Heart left ventricle (tissue), 16 donors: Measurements from ENCODE around the gene UNKL. TPM values are rescaled to one million over a fixed set of nuclear protein-coding genes. Genes with fewer than 3 reads are reported as not detected.

ENCODE experiments used
- ATAC-seq, 4 donors: fragments of 200-7000 bp; cut with Tn5 transposase; one replicate each; pipeline ENCODE4 v1.9.1; 2020 to 2022; ENCODE audit warnings: moderate library complexity in 4 of 4, mild to moderate bottlenecking in 3 of 4, moderate number of reproducible peaks in 1 of 4
- DNase-seq, 5 donors: peaks; one replicate each; pipeline ENCODE4 v3.0.0-alpha.2; 2020
- H3K27ac ChIP-seq, 12 donors: fragments of 200-600 bp; sonication (generic) in 4 of 12; one replicate each; pipeline versions ENCODE4 v1.5.0 to v1.8.0; 2016 to 2022; ENCODE audit warnings: mild to moderate bottlenecking in 2 of 12
- H3K27me3 ChIP-seq, 9 donors: fragments of 200-600 bp; sonication (generic) in 2 of 9; one replicate each; pipeline versions ENCODE4 v1.5.1 to v1.8.0; 2016 to 2022; ENCODE audit warnings: mild to moderate bottlenecking in 3 of 9
- H3K36me3 ChIP-seq, 9 donors: fragments of 200-600 bp; sonication (generic) in 2 of 9; one replicate each; pipeline versions ENCODE4 v1.5.0 to v1.8.0; 2018 to 2022; ENCODE audit warnings: mild to moderate bottlenecking in 2 of 9
- H3K4me1 ChIP-seq, 12 donors: fragments of 200-600 bp; sonication (generic) in 4 of 12; one replicate each; pipeline versions ENCODE4 v1.5.0 to v1.8.0; 2016 to 2022; ENCODE audit warnings: mild to moderate bottlenecking in 3 of 12
- H3K4me3 ChIP-seq, 12 donors: fragments of 200-600 bp; sonication (generic) in 4 of 12; one replicate each; pipeline versions ENCODE4 v1.5.0 to v1.8.0; 2017 to 2022; ENCODE audit warnings: mild to moderate bottlenecking in 9 of 12, moderate library complexity in 4 of 12
- H3K9me3 ChIP-seq, 12 donors: fragments of 200-600 bp; sonication (generic) in 4 of 12; one replicate each; pipeline versions ENCODE4 v1.5.0 to v1.8.0; 2016 to 2022; ENCODE audit warnings: mild to moderate bottlenecking in 1 of 12
- POLR2A ChIP-seq, 2 donors: fragments of 450-650 bp; IDR thresholded peaks; one replicate each; pipeline ENCODE4 v1.6.1; 2017; ENCODE audit warnings: antibody characterized with exemption in 2 of 2, mild to moderate bottlenecking in 2 of 2, moderate library complexity in 2 of 2
- WGBS, 4 donors: extraction: QIAGEN DNeasy Blood & Tissue Kit in 2 of 4; methylation state at CpG; one replicate each; pipeline versions ENCODE4 v1.1.5 to v1.1.7; 2013 to 2018; 5-methylcytosine and 5-hydroxymethylcytosine counted together
- intact Hi-C, 10 donors: fragments of 100-400 bp; cut with DNase I; formaldehyde crosslinking; loops; one replicate each; pipeline versions ENCODE4 v1.11.1 to v1.14.2; 2022
- polyA plus RNA-seq, 2 donors: library from polyadenylated mRNA; stranded (reverse); fragments of 200-250 nt; gene quantifications; one replicate each; pipeline ENCODE4 v1.2.3, GENCODE V29; 2013
- total RNA-seq, 9 donors: library from RNA; depleted of rRNA in 2 of 9; stranded (reverse); fragments of >200 nt in 2 of 9; fragmentation: NEBNext Ultra II Directional in 3 of 9; extraction: Animal tissue kit (Norgen Biotek cat#: 25700) in 3 of 9; gene quantifications; one replicate each; pipeline versions ENCODE4 v1.1.0 to v1.2.4, GENCODE V29; 2016 to 2023
- TF ChIP-seq, protein P1 (sequence below), 12 donors: fragments of 200-600 bp; sonication (generic) in 4 of 12; IDR thresholded peaks; one replicate each; pipeline versions ENCODE4 v1.5.0 to v1.8.0; 2018 to 2022; ENCODE audit warnings: antibody characterized with exemption in 12 of 12, mild to moderate bottlenecking in 5 of 12
- donor health status: ischemic (EF 13 %, LVEDD 7.1; RV severe dilation, severe dysfunction).
- donor health status: healthy with polysubstance abuse.
- donor health status: DM: no; HTN: yes; CAD: no.
- donor health status: DM: no; HTN: no; CAD: no.
- donor health status: ischemic (EF 25% LVEDD 6.9; RV normal size, moderate dysfunction).
- donor health status: ischemic (EF 25% LVEDD 5.7; RV mildly dilated, moderate dysfunction).
- donor health status: healthy.
- donor health status: DM: yes; HTN: yes; CAD: no.
- donor health status: ischemic (EF 35%, LVEDD 5.7; RV mildly dilated, moderate dysfunction).
- donor health status: nonischemic (EF 11% LVEDD 7.7; RV severe dilation, severe dysfunction).
- donor health status: DM: yes; HTN: yes; CAD: no.
- donor health status: PGD.
- donor health status: ischemic (EF 29% LVEDD 5.4; RV normal size, mild dysfunction).
- donor health status: nonischemic (EF 23%, LVEDD 6.1; RV moderate dilation, normal function).

Gene UNKL
- total and polyA plus RNA-seq, 11 donors = 4.3 to 18.3 (median 9.2) TPM

DNA sequence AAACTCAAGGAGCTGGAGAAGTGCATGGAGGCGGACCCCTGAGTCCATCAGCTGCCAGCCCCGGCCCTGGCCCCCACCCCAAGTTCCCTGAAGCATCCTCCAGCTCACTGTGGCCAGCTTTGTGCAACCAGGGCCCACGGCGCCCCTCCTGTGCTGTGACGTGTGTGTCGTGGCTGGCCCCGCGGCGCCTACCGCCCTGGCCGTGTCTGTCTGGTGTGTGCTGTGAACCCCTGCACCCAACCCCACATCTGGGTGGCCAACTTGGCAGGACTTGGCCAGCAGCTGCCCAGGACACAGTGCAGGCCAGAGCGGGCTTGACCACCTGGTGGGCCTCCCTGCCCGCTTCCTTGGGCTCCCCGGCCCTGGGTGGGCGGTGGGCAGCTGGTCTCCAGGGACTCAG lies 66.1 kb downstream of the UNKL start:
- no peak for TF ChIP-seq POLR2A (IDR thresholded peaks at IDR 0.05)
- TF ChIP-seq, protein P1, sequence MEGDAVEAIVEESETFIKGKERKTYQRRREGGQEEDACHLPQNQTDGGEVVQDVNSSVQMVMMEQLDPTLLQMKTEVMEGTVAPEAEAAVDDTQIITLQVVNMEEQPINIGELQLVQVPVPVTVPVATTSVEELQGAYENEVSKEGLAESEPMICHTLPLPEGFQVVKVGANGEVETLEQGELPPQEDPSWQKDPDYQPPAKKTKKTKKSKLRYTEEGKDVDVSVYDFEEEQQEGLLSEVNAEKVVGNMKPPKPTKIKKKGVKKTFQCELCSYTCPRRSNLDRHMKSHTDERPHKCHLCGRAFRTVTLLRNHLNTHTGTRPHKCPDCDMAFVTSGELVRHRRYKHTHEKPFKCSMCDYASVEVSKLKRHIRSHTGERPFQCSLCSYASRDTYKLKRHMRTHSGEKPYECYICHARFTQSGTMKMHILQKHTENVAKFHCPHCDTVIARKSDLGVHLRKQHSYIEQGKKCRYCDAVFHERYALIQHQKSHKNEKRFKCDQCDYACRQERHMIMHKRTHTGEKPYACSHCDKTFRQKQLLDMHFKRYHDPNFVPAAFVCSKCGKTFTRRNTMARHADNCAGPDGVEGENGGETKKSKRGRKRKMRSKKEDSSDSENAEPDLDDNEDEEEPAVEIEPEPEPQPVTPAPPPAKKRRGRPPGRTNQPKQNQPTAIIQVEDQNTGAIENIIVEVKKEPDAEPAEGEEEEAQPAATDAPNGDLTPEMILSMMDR (IDR thresholded peaks at IDR 0.05) = no peak
- no peak overlapping the region for H3K27ac ChIP-seq
- no peak overlapping the region for H3K4me3 ChIP-seq
- 89 to 93% (median 92%) methylated on average over 7 to 15 of the region's 15 CpGs for WGBS, 4 donors
- DNase-seq = no peak
- no peak for ATAC-seq
- H3K27me3 ChIP-seq = no peaks in the 10 kb centered on the region
- peaks cover 0 to 32% (median 25%) of the 10 kb centered on the region in 9 donors for H3K36me3 ChIP-seq
- no peaks in the 10 kb centered on the region for H3K9me3 ChIP-seq
- intact Hi-C loops = loop anchor here in 1 of 10 donors (5.0 kb wide), 1 partner anchor 41 kb away; the partner anchor contains the start of gene UBE2I
- H3K4me1 ChIP-seq = peaks cover 0 to 29% (median 21%) of the 10 kb centered on the region in 12 donors

DNA sequence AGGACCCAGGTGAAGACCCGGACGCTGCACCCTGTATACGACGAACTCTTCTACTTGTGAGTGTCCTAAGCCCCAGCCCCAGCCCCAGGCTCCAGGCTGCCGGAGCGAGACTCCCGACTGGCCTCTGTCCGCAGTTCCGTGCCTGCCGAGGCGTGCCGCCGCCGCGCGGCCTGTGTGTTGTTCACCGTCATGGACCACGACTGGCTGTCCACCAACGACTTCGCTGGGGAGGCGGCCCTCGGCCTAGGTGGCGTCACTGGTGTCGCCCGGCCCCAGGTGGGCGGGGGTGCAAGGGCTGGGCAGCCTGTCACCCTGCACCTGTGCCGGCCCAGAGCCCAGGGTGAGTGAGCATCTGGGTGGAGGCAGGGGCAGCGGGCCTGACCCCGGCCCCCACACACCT lies 66.5 kb downstream of the UNKL start:
- DNase-seq = no peak
- Histone ChIP-seq H3K27me3 (no peaks in the 10 kb centered on the region), H3K36me3 (peaks cover 0 to 32% (median 25%) of the 10 kb centered on the region in 9 donors), H3K27ac (no peak overlapping the region), H3K4me1 (peaks cover 0 to 29% (median 18%) of the 10 kb centered on the region in 12 donors), H3K9me3 (no peaks in the 10 kb centered on the region), H3K4me3 (no peak overlapping the region)
- TF ChIP-seq, protein P1 (IDR thresholded peaks at IDR 0.05) = no peak
- no peak for TF ChIP-seq POLR2A (IDR thresholded peaks at IDR 0.05)
- WGBS, 4 donors = 88 to 92% (median 91%) methylated on average over 24 to 29 of the region's 29 CpGs
- intact Hi-C loops = loop anchor here in 1 of 10 donors (5.0 kb wide), 1 partner anchor 41 kb away; the partner anchor contains the start of gene UBE2I
- no peak for ATAC-seq

DNA sequence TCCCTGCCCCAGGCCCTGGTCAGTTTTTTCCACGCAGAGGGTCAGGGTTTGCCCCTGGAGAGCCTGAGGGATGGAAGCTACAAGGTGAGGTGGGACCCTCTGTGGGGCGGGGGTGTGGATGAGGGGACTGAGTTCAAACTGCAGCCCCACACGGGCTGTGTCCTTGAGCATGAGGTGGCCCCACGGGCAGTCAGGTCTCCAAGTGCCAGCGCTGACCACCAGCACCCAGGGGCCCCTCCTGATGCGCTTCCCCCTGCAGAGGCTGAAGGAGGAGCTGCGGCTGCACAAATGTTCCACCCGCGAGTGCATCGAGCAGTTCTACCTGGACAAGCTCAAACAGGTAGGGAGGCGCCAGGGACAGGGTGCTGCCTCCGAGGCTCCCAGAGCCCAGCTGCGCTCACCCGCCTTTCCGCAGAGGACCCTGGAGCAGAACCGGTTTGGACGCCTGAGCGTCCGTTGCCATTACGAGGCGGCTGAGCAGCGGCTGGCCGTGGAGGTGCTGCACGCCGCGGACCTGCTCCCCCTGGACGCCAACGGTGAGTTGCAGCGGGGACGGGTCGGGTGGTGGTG lies 67.1 kb downstream of the UNKL start:
- intact Hi-C loops = loop anchor here in 1 of 10 donors (5.0 kb wide), 1 partner anchor 40 kb away; the partner anchor contains the start of gene UBE2I
- peaks cover 0 to 32% (median 25%) of the 10 kb centered on the region in 9 donors for H3K36me3 ChIP-seq
- H3K9me3 ChIP-seq = no peaks in the 10 kb centered on the region
- TF ChIP-seq, protein P1 (IDR thresholded peaks at IDR 0.05) = no peak
- no peak for TF ChIP-seq POLR2A (IDR thresholded peaks at IDR 0.05)
- no peak for ATAC-seq
- no peaks in the 10 kb centered on the region for H3K27me3 ChIP-seq
- no peak overlapping the region for H3K4me3 ChIP-seq
- H3K4me1 ChIP-seq = peaks cover 0 to 29% (median 16%) of the 10 kb centered on the region in 12 donors
- DNase-seq = no peak
- H3K27ac ChIP-seq = no peak overlapping the region
- WGBS, 4 donors = 70 to 95% (median 92%) methylated on average over 2 to 31 of the region's 31 CpGs

DNA sequence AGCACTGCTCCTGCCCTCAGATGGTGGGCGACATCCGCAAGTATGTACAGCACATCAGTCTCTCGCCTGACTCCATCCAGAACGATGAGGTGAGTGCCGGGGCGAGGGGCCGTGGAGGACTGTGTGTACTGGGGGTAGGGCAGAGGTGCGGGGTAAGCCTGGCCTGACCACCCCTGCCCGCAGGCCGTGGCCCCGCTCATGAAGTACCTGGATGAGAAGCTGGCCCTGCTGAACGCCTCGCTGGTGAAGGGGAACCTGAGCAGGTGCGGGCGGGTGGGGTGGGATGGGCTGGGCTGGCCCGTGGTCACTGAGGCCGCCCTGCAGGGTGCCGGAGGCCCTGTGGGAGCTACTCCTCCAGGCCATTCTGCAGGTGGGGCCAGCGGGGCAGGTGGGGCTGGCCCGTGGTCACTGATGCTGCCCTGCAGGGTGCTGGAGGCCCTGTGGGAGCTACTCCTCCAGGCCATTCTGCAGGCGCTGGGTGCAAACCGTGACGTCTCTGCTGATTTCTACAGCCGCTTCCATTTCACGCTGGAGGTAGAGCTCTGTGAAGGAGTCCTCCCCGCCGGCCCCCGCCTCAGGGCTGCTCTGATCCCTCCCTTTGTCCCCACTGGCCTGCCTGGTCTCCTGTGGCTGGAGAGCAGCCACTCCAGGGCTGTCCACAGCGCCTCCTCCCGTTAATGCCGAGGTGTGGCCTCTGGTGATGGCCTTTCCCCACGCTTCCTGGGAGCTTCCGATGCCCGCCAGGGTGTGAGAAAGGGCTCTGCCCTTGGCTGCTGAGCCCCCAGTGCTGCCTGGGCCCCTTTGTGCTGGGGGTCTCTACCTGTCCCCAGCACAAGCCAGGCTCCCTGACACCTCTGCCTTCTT lies 67.8 kb downstream of the UNKL start:
- ATAC-seq = no peak

More for the DNA sequence above, 67.8 kb downstream of the UNKL start:
- Histone ChIP-seq H3K4me3 (no peak overlapping the region), H3K4me1 (peaks cover 0 to 29% (median 14%) of the 10 kb centered on the region in 12 donors), H3K9me3 (no peaks in the 10 kb centered on the region), H3K36me3 (peaks cover 0 to 32% (median 25%) of the 10 kb centered on the region in 9 donors), H3K27me3 (no peaks in the 10 kb centered on the region), H3K27ac (no peak overlapping the region)
- no peak for DNase-seq
- WGBS, 4 donors = 72 to 78% (median 76%) methylated on average over 13 to 34 of the region's 34 CpGs
- intact Hi-C loops = loop anchor here in 1 of 10 donors (5.0 kb wide), 1 partner anchor 39 kb away; the partner anchor contains the start of gene UBE2I
- TF ChIP-seq POLR2A (IDR thresholded peaks at IDR 0.05) = no peak
- TF ChIP-seq, protein P1 (IDR thresholded peaks at IDR 0.05) = no peak
